Stomach smooth muscle (tissue), 2 donors: ENCODE results near the gene STARD5.

ENCODE experiments used
- H3K27ac ChIP-seq: one replicate; pipeline ENCODE4 v1.7.0; 2013; ENCODE audit warnings: mild to moderate bottlenecking, low read length, inconsistent platforms
- H3K27me3 ChIP-seq, 2 donors: one replicate each; pipeline ENCODE4 v1.7.0; 2013; ENCODE audit warnings: low read length in 2 of 2; ENCODE audit not compliant: insufficient read depth in 2 of 2, control insufficient read depth in 1 of 2
- H3K36me3 ChIP-seq, 2 donors: one replicate each; pipeline ENCODE4 v1.7.0; 2013; ENCODE audit warnings: low read length in 2 of 2; ENCODE audit not compliant: control insufficient read depth in 2 of 2, insufficient read depth in 2 of 2
- H3K4me1 ChIP-seq: one replicate; pipeline ENCODE4 v1.7.0; 2013; ENCODE audit warnings: low read length; ENCODE audit not compliant: control insufficient read depth, insufficient read depth
- H3K4me3 ChIP-seq, 2 donors: one replicate each; pipeline ENCODE4 v1.7.0; 2013; ENCODE audit warnings: low read length in 2 of 2
- H3K9ac ChIP-seq, 2 donors: one replicate each; pipeline ENCODE4 v1.7.0; 2013; ENCODE audit warnings: low read length in 2 of 2, mild to moderate bottlenecking in 1 of 2
- H3K9me3 ChIP-seq, 2 donors: one replicate each; pipeline ENCODE4 v1.7.0; 2013; ENCODE audit warnings: low read length in 2 of 2; ENCODE audit not compliant: control insufficient read depth in 2 of 2
- donor health status: healthy.
- donor health status: Pancreatic carcinoma.

The STARD5 gene, protein sequence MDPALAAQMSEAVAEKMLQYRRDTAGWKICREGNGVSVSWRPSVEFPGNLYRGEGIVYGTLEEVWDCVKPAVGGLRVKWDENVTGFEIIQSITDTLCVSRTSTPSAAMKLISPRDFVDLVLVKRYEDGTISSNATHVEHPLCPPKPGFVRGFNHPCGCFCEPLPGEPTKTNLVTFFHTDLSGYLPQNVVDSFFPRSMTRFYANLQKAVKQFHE

DNA sequence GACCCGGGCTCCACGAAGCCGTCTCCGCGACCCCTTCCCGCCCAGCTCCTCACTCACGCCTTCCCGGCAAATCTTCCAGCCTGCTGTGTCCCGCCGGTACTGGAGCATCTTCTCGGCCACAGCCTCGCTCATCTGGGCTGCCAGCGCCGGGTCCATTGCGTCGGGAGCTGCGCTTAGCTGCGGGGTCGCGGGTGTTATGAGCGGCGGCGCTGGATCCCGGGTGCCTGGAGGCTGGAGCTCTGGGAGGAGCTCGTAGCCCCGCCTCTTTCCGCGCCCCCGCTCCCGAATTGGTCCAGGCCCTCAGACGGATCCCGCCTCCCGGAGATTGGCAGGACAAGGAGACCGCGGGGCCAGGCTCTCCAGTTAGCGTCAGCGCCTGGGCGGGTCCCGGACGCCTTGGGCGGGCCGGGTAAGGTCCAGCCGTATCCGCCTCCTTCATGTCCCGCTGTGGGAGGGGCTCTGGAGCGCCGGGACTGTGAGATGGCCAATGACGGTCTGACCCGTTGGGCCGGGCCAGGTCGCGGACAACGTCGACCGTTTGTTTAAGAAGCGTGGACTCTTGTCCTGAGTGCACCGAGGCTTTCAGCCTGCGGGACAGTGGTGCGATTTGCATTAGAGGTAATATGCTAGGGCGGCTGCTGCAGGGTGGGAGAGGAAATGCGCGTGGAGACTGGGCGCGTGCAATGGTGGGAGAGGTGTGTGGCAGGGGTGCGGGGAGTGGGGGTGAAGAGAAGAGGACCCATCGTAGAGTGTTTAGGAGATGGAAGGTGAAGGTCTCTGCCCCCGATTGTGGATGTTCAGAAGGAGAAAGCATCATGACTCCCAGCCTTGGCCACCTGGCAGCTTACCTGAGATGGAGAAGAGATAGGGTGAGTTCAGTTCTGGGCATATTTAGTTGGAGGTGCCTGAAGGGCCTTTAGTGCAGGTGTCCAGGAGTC is at the start of gene STARD5:
Gene STARD5 (minus strand): TSS at position 198 of the 938 bp plus-strand sequence. CDS start 42 bp downstream, at position 156.
- Histone ChIP-seq H3K9ac (peak within 1 kb of the TSS; percentile 66 to 80), H3K36me3 (peaks cover 0 to 4% of the 10 kb centered on the region in 2 donors), H3K4me3 (peak within 1 kb of the TSS; percentile 70 to 92), H3K4me1 (peaks cover 13% of the 10 kb centered on the region), H3K9me3 (no peaks in the 10 kb centered on the region), H3K27me3 (no peaks in the 10 kb centered on the region), H3K27ac (peak within 1 kb of the TSS; percentile 41)

DNA sequence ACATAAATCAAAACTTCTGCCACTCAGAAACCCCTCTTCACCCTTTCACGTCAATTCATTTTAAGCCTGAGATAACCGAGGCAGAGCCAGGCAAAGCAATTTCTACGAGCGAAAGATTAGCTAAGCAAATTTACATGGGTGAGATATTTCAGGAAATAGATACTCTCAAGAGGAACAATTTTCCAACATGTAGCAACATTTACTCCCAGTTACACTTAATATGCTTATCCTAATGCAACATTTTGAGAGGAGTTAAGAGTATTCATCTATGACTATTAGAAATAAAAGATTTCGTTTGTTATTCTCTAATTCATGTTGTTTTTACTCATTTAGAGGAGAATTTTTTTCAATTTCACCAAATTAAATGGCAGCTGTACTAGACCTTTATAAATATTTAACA is 49.2 kb upstream of the STARD5 start:
- Histone ChIP-seq H3K27ac (no peak overlapping the region), H3K4me1 (no peaks in the 10 kb centered on the region), H3K9me3 (no peaks in the 10 kb centered on the region), H3K9ac (no peak overlapping the region), H3K4me3 (no peak overlapping the region), H3K27me3 (no peaks in the 10 kb centered on the region), H3K36me3 (no peaks in the 10 kb centered on the region)

GRCh38 chr15:81372575-81372974 is 48.6 kb upstream of the STARD5 start:
- Histone ChIP-seq H3K27me3 (no peaks in the 10 kb centered on the region), H3K27ac (no peak overlapping the region), H3K9me3 (no peaks in the 10 kb centered on the region), H3K4me3 (no peak overlapping the region), H3K36me3 (no peaks in the 10 kb centered on the region), H3K9ac (no peak overlapping the region), H3K4me1 (no peaks in the 10 kb centered on the region)

- H3K27ac ChIP-seq: no peak overlapping the region
- no peak overlapping the region for H3K9ac ChIP-seq
- H3K36me3 ChIP-seq: no peaks in the 10 kb centered on the region
- H3K9me3 ChIP-seq: no peaks in the 10 kb centered on the region
- no peak overlapping the region for H3K4me3 ChIP-seq
- H3K4me1 ChIP-seq: no peaks in the 10 kb centered on the region
- H3K27me3 ChIP-seq: no peaks in the 10 kb centered on the region
Observed at GRCh38 chr15:81363718-81364500, 40.0 kb upstream of the STARD5 start.

- H3K36me3 ChIP-seq: no peaks in the 10 kb centered on the region
- H3K27me3 ChIP-seq: no peaks in the 10 kb centered on the region
- H3K4me3 ChIP-seq: no peak overlapping the region
- no peaks in the 10 kb centered on the region for H3K9me3 ChIP-seq
- no peak overlapping the region for H3K9ac ChIP-seq
- no peaks in the 10 kb centered on the region for H3K4me1 ChIP-seq
- H3K27ac ChIP-seq: no peak overlapping the region
Observed at GRCh38 chr15:81363276-81363675, 39.3 kb upstream of the STARD5 start.

DNA sequence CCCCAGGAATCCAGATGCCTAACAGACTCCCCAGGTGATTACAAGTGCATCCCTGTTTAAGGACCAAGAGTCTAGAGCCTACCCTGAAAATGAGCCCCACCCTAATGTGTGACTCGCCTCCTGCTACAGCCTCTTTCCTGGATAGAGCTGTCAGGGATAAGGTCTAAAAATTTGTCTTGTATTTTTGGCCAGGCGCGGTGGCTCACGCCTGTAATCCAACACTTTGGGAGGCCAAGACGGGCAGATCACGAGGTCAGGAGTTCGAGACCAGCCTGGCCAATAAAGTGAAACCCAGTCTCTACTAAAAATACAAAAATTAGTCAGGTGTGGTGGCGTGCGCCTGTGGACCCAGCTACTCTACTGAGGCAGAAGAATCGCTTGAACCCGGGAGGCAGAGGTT is 38.8 kb upstream of the STARD5 start:
- Histone ChIP-seq H3K9ac (no peak overlapping the region), H3K9me3 (no peaks in the 10 kb centered on the region), H3K27me3 (no peaks in the 10 kb centered on the region), H3K36me3 (no peaks in the 10 kb centered on the region), H3K27ac (no peak overlapping the region), H3K4me1 (no peaks in the 10 kb centered on the region), H3K4me3 (no peak overlapping the region)

- H3K36me3 ChIP-seq: no peaks in the 10 kb centered on the region
- H3K9me3 ChIP-seq: no peaks in the 10 kb centered on the region
- H3K4me1 ChIP-seq: no peaks in the 10 kb centered on the region
- H3K27me3 ChIP-seq: peaks cover 0 to 2% of the 10 kb centered on the region in 2 donors
- H3K27ac ChIP-seq: no peak overlapping the region
- no peak overlapping the region for H3K9ac ChIP-seq
- H3K4me3 ChIP-seq: no peak overlapping the region
Observed at GRCh38 chr15:81361891-81362290, 38.0 kb upstream of the STARD5 start.

- H3K27ac ChIP-seq: no peak overlapping the region
- peaks cover 0 to 2% of the 10 kb centered on the region in 2 donors for H3K27me3 ChIP-seq
- no peaks in the 10 kb centered on the region for H3K4me1 ChIP-seq
- no peaks in the 10 kb centered on the region for H3K9me3 ChIP-seq
- H3K4me3 ChIP-seq: no peak overlapping the region
- no peak overlapping the region for H3K9ac ChIP-seq
- no peaks in the 10 kb centered on the region for H3K36me3 ChIP-seq
Observed at GRCh38 chr15:81360491-81360890, 36.5 kb upstream of the STARD5 start.

DNA sequence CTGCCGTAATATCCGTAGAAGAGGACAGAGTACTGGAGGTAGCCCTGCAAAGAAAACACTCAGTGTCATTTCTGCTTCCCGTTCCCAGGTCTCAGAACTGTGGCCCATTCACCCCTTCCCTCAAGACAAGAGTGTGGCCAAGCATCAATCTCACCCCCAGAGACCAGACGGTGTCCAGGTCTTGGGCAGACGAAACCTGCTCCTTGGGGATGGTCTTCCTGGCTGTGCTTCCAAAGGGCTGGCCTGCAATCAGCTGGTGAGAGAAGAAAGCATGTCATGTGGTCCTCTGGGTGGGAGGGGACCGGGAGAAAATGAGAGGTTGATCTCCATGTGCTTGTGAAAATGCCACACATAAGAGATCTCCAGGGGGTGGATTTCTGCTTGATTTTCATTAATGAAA is 34.3 kb upstream of the STARD5 start:
- Histone ChIP-seq H3K9me3 (no peaks in the 10 kb centered on the region), H3K4me3 (no peak overlapping the region), H3K36me3 (no peaks in the 10 kb centered on the region), H3K9ac (no peak overlapping the region), H3K27ac (no peak overlapping the region), H3K4me1 (no peaks in the 10 kb centered on the region), H3K27me3 (peaks cover 0 to 2% of the 10 kb centered on the region in 2 donors)

DNA sequence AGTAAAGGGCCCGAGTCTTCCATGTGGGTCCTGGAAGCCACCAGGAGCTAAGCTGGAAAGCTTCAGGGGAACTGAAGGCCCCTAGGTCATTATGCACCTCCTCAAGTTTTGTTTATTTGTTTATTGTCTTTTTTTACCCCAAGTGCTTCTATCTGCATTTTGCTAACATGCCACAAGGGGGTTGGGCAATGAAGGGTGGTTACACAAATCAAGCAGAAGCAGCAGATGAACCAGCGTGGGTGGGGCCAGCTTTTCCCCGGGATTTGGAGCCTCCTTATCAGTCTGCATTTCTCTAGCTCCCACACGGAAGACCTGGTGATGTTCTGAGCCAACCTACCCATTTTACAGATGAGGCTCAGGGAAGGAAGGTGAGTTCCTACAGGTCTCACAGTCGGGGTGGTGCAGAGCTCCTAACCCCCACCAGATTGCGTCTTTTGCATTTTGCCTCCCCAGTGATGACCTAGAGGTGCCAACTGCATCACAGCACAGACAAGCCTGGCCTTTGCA is 33.3 kb upstream of the STARD5 start:
- peaks cover 0 to 2% of the 10 kb centered on the region in 2 donors for H3K27me3 ChIP-seq
- H3K9me3 ChIP-seq: no peaks in the 10 kb centered on the region
- H3K9ac ChIP-seq: no peak overlapping the region
- no peak overlapping the region for H3K4me3 ChIP-seq
- H3K36me3 ChIP-seq: no peaks in the 10 kb centered on the region
- H3K27ac ChIP-seq: no peak overlapping the region
- no peaks in the 10 kb centered on the region for H3K4me1 ChIP-seq
